DMS53 (cell line): ENCODE results near the gene NR4A3.
"Not testable (repeated sequence)": the region's sequence is repeated elsewhere in the genome, so short reads cannot be mapped to it uniquely, and the experiment has no call there.

ENCODE experiments used
- DNase-seq: peaks from one replicate; lab custom pipeline; 2025; lab: John Stamatoyannopoulos, UW

Gene NR4A3

DNA sequence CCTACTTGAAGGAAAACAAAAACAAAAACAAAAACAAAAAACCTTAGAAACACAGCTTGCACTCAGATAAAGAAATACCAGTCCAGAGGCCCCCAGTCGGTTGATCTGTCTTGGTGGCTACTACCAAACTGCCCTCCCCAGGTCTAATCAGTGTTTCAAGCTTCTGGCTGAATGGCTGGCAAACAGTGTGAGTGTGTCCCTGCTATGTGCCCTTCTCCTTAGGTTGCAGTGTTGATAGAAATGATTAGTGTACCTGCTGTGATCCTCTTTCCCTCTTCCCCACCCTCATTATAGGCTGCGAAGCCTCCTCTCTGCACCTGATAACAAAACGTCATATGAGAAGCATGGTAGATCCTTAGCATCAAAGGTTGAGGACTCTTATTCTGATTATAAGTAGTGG lies 12.8 kb downstream of the NR4A3 start:
- DNase-seq = no peak

DNA sequence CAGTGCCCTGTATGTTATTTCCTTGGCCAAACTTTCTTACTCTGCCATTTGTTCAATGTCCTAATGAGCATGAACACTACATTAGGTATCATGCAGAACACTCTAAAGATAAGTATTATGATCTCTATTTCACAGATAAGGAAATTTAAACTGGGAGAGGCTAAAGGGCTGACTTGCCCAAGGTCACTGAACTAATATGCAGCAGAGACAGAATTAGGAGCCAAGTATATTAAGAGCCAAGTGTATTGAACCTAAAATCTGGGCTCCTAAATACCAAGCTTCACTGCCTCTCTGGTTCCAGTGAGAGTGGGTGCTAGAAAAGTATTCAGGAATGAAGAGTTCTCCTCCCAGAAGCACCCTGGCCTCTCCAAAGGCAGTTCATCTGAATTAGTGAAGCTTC lies 13.5 kb downstream of the NR4A3 start:
- no peak for DNase-seq

DNA sequence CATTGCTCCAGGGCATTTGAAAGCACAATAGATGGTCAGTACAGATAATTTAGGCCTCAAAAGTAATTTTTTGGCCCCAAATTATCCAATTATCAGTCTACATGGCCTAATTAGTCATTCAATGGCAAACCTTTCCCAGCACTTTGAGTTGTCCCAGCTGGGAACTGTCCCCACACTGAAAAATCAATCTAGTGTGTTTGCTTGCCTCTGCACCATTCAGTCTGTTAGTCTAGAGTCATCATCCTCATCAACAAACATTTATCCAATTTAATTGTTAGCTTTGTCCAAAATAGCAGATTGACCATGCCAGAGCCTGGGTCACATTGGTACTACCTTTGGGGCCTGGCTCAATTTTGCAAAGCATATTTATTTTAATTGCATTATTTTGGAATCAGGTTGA lies 13.9 kb downstream of the NR4A3 start:
- no peak for DNase-seq

DNA sequence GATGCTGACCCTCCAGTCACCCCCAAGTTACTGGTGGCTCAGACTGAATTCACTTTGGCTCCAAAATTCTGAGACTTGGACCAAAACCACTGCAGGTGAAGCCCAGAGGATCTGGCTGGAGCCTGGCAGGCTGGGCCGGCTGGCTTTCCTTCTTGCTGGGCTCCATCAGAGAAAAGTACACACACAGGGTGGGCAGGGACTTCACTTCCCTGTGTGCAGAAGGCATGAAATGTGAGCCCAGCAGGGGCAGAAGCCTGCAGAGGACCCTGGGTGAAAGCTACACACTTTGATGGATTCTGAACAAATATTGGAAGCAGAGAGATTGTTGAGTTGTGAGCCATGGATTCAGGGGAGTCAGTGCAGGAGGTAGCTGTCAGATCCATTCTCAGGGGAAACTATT lies 18.4 kb downstream of the NR4A3 start:
- DNase-seq = no peak

DNA sequence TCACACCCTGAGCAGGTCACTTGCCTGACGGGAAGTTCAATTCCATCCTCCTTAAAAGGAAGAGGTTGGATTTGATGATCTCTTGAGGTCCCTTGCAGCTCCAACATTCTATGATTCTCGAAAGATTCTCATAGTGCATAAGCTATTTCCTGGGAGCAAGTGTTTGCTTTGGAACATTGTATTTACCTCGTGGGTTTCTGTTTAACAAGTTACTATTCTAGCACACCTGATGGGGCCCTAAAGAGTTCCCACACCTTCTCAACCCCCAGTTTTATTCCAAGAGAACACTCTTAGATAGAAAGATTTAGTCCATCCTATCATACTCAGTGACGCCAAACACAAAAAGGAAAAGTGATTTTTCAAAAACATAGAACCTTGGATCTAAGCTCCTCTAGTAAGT lies 23.4 kb downstream of the NR4A3 start:
- peak; percentile 7 for DNase-seq

DNA sequence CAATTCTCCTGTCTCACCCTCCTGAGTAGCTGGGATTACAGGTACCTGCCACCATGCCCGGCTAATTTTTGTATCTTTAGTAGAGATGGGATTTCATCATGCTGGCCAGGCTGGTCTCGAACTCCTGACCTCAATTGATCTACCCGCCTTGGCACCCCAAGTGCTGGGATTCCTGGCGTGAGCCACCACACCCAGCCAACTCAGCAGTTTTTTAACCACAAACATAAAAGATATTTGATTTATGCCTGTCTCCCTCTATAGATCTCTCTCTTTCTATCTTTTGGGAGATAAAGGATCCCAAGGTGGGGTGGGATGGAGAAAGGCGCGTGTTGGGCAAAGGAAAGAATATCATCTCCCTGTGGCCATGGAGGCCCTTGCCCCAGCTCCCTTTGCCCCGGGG lies 26.8 kb downstream of the NR4A3 start:
- DNase-seq = no peak

DNA sequence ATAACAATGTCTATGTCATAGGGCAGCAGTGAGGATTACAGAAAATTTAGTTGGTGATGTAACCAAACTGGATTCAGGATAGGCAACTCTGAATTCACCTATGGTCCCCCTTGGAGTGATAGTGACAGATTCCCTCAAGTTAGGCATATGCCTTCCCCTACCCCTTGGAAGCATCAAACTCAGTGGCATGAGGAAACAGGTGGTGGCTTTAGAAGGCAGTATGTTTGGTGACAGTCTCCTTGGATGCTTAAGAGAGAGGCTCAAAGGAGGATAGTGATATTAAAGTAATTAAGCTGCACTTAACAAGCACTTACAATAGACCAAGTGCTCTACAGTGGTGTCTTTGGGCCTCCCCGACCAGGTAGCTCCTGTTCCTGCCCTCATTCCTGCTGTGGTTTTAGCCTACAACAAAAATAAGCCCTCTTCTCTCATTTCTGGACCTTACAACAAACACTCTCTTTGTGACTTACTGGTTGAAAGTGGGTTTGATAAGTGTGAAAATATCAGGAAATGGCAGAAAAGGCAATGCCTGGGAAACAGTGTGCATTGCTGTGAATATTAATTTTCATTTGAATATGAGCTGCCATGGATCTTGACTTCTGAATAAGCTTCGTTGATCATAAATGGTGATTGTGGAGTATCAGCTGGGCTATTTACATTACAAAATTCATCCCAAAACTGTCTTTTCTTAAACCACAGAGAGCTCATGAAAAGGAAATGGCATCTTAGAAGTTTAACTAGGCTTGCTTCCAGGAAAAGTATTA lies 29.2 kb downstream of the NR4A3 start:
- no peak for DNase-seq

DNA sequence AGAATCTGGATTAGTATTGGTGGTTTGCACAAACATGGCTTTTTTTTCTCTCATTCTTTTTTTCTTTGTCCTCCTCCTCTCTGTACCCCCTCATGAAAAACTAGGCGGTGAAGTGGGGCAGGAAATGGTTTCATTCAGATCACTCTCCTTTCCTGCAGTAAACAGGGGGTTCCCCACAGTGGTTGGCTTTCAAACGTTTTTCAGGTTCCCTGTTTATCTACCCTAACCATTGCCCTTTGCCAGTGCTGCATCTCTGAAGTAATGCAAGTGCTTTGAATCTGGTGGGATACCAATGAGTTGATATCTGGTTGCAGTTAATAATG lies 29.8 kb downstream of the NR4A3 start:
- DNase-seq = no peak

DNA sequence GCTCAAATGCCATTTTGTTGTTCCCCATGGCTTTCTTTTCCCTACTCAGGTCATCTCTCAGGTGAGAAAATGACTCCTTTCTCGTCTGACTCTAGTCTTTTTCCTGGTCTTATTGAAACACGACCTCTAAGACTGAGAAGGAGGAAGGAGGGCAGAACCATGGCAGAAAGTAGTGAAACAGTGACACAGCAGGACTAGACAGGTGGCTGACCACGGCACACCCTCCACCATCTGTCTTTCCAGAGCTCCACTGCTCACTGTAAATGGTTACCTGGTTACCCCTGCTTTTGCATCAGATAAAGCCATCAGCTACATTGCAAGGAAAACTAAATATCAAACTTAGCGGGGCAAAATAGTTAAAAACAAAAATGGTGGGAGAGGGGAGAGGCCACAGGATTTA lies 30.9 kb downstream of the NR4A3 start:
- peak; percentile 3 for DNase-seq

DNA sequence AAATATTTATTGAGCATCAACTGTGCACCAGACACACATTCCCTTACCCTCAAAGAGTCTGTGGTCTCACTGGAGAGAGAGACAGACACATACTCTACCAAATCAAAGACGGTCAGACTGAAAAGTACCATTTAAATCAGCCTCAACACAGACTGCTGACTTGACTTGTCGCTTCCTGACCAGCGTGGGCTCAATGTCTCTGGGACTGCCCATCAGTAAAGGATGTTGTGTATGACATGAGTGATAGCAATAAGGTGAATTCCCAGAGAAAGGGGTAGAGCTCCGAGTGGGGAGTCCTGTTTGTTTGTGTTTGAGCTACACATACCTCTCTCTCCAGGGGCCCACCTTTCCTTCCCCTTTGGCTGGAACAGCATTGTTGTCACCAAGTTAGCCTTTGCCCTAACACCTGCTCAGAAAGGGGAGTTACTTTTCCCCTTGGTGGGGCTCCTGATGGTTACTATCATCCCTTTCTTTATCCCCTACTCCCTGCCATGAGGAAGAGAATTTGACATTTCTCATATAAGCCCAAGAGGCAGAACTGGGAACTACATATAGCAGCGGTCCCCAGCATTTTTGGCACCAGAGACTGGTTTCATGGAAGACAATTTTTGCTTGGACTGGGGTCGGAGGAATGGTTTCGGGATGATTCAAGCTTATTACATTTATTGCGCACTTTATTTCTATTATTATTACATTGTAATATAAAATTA lies 33.9 kb downstream of the NR4A3 start:
- no peak for DNase-seq

DNA sequence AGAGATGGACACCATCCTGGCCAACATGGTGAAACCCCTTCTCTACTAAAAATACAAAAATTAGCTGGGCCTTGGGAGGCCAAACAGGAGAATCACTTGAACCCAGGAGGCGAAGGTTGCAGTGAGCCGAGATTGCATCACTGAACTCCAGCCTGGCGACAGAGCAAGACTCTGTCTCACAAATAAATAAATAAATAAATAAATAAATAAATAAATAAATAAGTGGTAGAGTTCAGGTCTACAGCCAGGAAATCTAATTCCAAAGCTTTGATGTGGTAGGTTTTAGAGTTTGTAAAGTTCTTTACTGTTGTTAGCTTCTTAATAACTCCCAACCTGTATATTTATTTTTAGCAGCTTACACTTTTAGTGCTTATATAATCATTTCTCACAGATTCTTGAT lies 35.9 kb downstream of the NR4A3 start:
- not testable (repeated sequence) for DNase-seq

DNA sequence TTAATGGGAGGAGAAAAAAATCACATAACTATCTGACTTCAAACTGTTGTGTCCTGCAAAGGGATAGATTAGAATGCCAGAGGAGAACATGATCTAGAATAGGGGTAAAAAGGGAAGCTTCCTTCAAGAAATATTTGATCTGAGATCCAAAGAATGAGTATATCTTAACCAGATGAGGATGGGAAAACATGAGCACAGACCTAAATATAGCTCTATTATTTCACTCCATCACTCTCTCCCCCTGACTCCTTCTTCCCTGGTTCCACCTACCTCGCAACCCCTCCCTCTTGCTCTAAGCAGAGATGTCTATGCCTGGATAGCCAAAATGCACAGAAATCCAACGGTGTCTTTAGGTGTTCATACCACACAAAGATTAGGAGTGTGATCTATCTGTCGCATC lies 36.4 kb downstream of the NR4A3 start:
- no peak for DNase-seq

DNA sequence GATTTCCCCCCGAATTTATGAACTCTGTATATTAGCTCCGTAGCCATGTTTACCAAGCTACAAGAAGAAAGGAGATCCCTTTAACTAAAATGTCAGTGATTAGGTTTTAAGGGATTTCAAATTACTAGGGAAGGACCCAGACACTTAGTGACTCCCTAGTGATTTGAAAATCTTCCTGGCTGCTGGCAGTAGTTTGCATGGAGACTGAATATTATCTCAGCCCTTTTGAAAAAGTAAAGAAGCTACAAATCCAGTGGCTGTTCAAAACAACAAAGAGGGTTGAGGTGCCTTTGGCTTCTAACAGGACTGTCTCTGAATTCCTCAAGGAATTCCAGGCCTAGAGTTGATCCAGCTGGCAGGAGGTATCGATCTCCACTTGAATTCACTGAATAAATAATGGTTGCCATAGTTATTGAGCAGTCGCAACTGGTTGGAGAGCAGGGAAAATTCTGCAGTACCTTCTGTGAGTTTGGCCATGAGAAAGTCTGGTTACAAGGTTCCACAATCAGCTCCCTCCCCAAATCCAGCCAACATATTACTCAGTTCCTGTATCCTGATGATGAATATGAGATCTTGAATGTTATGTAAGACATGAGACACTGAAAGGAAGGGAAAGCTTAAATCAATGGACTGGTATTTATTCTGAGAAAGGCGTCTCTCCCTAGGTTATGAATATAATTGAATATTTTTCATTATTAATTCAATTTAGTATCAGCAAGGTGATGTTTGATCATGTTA lies 37.7 kb downstream of the NR4A3 start:
- DNase-seq = peak; percentile 45

DNA sequence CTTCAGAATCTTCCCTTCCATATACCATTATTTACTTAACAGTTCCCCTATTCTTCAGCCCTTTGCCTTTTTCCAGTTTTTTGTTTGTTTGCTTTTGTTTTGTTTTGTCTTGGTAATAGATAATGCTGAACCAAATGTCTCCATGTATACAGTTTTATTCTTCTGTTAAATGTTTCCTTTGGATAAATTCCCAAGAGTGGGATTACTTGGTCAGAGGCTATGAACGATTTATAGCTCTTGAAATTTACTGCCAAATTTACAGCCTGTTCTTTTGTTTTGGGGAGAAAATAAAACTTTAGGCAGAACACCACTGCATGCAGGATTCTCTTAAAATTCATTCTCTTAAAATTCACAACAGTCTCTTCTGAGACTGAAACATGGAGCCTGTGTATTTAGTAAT lies 38.6 kb downstream of the NR4A3 start:
- DNase-seq = no peak

DNA sequence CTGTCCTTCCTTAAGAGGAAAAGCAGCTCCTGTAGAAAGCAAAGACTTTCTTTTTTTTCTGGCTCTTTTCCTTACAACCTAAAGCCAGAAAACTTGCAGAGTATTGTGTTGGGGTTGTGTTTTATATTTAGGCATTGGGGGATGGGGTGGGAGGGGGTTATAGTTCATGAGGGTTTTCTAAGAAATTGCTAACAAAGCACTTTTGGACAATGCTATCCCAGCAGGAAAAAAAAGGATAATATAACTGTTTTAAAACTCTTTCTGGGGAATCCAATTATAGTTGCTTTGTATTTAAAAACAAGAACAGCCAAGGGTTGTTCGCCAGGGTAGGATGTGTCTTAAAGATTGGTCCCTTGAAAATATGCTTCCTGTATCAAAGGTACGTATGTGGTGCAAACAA lies 42.3 kb downstream of the NR4A3 start:
- DNase-seq = no peak

DNA sequence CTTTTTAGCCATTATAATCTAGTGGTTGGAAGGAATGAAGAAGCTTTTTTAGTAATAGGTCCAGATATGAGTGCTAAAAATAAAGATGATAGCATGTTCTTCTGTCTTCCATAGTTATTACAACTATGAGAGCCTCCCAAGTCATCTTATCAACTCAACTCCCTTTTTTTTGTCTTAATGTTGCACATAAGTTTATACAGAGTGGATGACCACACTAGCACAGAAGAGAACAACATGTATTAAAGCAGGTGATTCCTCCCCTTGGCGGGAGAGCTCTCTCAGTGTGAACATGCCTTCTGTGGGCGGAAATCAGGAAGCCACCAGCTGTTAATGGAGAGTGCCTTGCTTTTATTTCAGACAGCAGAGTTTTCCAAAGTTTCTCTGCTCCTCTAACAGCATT lies 44.7 kb downstream of the NR4A3 start:
- DNase-seq = no peak

DNA sequence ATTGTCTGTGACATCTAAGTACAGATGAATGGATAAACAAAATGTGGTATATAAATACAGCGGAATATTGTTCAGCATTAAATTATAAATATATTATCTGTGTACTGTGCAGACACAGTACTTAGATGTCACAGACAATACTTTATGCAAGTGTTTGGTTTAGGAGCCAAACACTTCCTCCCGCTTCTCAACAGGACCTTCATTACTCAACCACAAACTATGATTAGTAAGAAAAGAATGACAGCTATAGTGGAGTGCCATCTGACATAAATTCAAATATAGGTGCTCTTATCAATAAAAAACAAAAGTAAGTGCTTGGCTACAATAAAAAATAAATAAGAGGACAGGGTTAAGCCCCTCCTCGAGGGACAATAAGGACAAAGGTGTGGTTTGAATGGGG lies 45.9 kb downstream of the NR4A3 start:
- no peak for DNase-seq

DNA sequence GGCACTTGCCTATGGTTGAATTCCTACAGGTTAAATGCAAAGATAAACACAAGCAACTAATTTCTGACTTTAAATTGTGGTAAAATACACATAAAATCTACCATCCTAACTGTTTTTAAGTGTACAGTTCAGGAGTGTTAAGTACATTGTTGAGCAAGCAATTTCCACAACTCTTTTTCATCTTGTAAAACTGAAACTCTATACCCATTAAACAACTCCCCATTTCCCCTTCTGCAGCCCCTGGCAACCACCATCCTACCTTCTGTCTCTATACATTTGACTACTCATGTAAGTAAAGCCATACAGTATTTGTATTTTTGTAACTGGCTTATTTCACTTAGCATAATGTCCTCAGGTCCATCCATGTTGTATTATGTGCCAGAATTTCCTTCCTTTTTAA lies 46.3 kb downstream of the NR4A3 start:
- no peak for DNase-seq

DNA sequence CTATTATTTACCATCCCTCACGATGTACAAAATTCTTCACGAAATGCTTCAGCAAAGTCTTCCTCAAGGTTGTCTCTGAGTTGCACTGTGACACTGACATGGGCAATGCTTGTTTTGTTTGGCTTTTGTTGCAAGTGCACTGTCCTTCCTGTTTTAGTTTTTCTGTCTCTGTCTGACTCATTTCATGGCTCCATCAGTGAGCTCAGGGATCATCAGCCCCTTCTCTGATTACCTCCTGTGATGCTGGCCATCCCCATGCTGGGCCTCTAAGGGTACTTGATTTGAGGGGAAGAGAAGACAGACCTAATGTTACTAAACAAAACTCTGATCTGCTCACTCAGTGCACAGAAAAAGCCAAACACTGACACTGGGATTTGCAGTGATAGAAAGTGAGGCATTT lies 47.2 kb downstream of the NR4A3 start:
- peak; percentile 37 for DNase-seq

DNA sequence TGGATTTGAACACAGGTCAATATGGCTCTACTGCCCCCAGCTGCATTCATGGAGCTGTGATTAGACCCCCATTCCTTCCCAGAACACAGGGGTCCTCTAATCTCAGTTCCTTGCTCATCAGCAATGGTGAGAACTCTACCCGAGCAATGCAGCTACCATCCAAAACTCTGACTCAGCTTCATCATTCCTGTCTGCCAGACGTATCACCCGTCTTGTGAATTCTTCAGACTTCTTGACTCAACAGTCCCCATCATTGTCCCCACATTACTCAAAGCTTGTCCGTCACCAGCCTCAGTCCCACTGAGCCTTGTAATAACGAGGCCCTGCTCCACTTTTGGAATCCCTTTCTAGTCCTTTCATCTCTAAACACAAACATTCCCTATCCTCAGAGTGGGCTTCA lies 48.4 kb downstream of the NR4A3 start:
- DNase-seq = no peak

DNA sequence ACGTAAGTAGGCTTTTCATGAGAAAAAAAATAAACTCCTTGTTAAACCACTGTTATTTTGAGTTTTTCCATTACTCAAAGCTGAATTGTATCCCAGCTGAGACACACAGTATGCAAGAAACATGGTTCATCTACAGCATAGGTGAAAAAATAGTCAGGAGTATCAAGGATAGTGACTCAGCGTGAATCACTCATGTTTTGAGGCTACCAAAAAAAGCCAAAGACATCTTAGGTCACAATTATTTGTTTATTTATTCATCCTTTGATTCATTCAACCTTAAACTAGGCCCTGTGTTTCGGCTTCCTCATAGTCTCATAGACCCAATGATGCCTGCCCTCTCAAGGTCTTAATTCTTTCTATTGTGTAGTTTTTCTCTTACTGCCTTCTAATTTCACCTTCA lies 51.8 kb downstream of the NR4A3 start:
- DNase-seq = no peak

DNA sequence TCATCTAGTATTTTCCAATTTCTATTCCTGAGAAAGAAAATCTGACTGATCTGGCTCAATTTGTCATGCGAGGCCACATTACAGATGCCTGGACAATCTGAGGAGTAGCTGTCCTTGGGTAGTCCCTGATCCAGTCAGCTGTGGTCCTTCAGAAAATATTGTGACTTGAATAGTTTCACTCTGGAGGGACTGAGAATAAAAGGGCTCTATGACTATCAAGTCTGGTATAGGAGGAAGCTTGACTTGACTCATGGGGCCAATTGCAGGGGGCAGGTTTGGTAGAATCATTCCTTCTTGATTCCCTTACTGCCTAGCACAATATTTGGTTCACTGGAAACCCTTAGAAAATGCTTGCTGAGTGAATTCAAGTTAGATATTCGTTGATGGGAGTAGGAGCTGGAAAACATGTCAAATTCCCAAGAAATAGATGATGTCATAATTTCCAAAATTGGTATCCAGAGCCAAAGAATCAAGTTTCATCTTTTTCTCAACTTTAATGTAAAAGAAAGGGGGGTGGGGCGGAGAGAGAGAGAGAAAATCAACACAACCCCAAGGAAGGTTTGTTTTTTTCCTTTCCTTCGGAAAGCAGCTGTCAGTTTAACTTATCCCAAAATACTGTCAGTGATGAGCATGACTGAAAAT lies 52.4 kb downstream of the NR4A3 start:
- no peak for DNase-seq

DNA sequence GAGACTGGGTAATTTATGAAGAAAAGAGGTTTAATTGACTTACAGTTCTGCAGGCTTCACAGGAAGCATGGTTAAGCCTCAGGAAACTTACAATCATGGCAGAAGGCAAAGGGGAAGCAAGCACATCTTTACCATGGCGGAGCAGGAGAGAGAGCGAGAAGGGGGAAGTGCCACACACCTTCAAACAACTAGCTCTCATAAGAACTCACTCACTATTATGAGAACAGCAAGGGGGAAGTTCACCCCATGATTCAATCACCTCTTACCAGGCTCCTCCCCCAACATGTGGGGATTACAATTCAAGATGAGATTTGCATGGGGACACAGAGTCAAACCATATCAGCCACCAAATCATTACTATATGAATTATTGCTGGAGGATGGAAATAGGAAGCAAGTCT lies 54.5 kb downstream of the NR4A3 start:
- DNase-seq = no peak
